GM12872 (cell line): ENCODE results near the gene NKX3-2.

Source experiments
- CTCF ChIP-seq: IDR thresholded peaks from 3 replicates; pipeline ENCODE4 v1.5.1; 2011; ENCODE audit warnings: low read depth, mild to moderate bottlenecking, low read length, moderate library complexity; ENCODE audit not compliant: insufficient read depth

The NKX3-2 gene

DNA sequence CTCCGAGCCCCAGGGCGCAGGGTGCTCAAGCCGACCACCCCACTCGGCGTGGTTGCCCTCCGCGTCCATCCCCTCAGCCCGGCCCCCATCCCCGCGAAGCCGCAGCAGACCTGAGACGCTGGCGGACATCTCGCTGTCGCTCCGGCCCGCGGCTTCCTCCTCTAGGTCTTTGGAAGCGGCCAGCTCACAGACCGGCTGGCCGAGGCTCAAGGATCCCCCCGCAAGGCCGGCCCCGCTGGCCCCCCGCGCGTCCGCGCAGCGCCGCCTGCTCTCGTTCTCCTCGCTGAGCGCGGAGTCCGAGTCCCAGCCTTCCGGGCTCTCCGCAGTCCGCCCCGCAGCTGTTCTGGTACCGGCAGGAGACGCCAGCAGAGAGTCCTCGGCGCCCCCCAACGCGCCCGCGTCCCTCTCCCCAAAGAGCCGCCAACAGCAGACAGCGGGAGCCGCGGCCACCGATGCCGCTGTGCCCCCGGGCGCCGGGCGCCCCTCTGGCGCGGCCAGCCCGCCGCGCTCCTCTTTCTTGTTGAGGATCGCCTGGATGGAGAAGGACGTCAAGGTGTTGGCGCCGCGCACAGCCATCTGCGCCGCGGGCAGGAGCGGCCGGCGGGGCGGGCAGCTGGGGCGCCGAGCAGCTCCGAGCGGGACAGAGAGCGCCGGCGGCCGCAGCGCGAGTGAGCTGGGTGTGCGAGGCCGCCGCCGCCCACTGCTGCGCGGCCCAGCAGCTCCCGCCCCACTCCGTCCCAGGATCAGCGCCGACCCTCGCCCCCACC lies at the start of gene NKX3-2:
Gene NKX3-2 (minus strand): TSS at position 670 of the 767 bp plus-strand sequence. CDS start 94 bp downstream, at position 576.
- TF ChIP-seq CTCF, result no peak

DNA sequence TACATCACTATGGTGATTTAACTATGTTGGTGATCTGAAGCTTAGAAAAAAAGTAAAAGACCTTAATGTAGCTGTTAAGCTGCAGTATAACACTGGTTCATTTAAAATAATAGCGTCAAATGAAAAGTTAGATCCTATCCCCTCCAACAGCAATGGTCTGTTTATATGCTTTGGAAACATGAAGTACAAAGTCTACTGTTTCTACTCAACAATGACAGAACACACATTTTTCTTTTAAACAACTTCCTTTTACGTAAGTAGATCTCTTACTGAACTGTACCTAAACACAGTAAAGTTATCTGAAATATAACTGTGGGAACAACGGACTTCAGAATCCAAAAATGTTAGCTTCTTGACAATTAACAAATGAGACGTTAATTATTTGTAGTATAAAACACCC lies 47.9 kb upstream of the NKX3-2 start:
- TF ChIP-seq CTCF, result no peak

DNA sequence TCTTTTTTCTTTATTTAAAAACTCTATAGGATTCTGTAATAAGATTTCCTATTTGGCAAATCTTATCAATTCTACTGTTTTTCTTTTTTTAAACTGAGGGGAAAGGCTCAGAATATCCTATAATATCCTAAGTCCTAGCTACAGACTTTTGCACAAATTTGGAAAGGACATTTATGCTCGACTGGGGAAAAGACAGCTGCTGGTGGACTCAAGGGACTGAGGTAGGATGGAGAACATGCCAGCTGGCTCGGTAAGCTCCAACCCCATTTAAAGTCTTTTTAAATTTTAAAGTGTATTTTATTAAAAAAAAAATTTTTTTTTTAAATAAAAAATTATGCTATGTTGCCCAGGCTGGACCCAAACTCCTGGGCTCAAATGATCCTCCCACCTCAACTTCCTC lies 46.5 kb upstream of the NKX3-2 start:
- no peak for TF ChIP-seq CTCF

- no peak for TF ChIP-seq CTCF
Observed at GRCh38 chr4:13588954-13589353, 44.6 kb upstream of the NKX3-2 start.

DNA sequence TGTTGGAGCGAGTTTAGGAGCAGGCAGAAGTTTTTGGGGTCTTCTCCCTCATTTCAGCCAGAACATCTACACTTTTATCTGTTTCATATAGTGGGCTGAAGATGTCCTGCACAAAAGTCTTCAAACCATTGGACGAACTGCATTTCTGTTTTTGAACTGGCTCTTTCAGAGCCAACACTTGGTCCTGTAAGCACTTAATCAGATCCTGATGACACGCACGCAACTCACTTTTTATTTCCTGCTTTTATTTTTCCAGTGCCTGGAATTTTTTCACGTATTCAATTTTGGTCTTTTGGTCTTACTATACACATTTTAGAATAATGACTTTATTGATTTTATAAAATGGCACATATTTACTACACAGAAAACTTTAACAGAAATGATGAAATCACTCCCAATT lies 40.2 kb upstream of the NKX3-2 start:
- TF ChIP-seq CTCF, result no peak

- TF ChIP-seq CTCF, result no peak
Observed at GRCh38 chr4:13580036-13580435, 35.7 kb upstream of the NKX3-2 start.

DNA sequence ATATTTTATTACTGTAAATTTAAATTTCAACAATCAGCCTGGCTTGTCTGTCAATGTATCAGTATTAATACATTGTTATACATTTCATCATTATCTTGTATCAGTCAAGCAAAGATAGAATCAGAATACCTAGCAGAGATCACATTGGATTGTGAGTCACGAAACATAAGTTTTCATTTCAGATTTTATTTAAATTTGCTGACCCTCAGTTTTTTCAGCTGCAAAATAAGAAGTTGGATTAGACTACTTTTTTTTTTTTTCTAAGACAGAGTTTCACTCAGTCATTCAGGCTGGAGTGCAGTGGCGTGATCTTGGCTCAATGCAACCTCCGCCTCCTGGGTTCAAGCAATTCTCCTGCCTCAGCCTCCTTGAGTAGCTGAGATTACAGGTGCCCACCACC lies 33.4 kb upstream of the NKX3-2 start:
- TF ChIP-seq CTCF, result no peak
